DOHH2 (cell line): ENCODE results near the gene CACYBP.
A peak's percentile ranks its signal among the peaks of the same experiment; 100 is the strongest.

ENCODE experiments used
- H3F3A ChIP-seq: fragments of 200-600 bp; sonication (generic), shearing (Covaris generic); 2 replicates; pipeline ENCODE4 v1.6.0; 2016; ENCODE audit warnings: antibody characterized with exemption, mild to moderate bottlenecking; ENCODE audit not compliant: control insufficient read depth, insufficient read depth
- H3K27ac ChIP-seq: fragments of 200-600 bp; sonication (generic); 2 replicates; pipeline ENCODE4 v1.5.1; 2014; ENCODE audit warnings: low read depth, mild to moderate bottlenecking, low read length, moderate library complexity
- H3K27me3 ChIP-seq: fragments of 200-600 bp; sonication (generic); 2 replicates; pipeline ENCODE4 v1.6.1; 2014; ENCODE audit warnings: mild to moderate bottlenecking, low read length, mixed read lengths; ENCODE audit not compliant: control insufficient read depth
- H3K36me3 ChIP-seq: fragments of 200-600 bp; sonication (generic); 2 replicates; pipeline ENCODE4 v1.6.1; 2014; ENCODE audit warnings: mild to moderate bottlenecking, low read length, moderate library complexity, mixed read lengths; ENCODE audit not compliant: control insufficient read depth
- H3K4me1 ChIP-seq: fragments of 200-600 bp; sonication (generic); 2 replicates; pipeline ENCODE4 v1.6.1; 2014; ENCODE audit warnings: mild to moderate bottlenecking, low read length, mixed read lengths; ENCODE audit not compliant: control insufficient read depth
- H3K4me2 ChIP-seq: fragments of 200-600 bp; sonication (generic); 2 replicates; pipeline ENCODE4 v1.6.0; 2014; ENCODE audit warnings: mild to moderate bottlenecking, low read length, moderate library complexity
- H3K4me3 ChIP-seq: fragments of 200-600 bp; sonication (generic); 2 replicates; pipeline ENCODE4 v1.5.1; 2014; ENCODE audit warnings: mild to moderate bottlenecking, low read length, mixed read lengths
- H3K79me2 ChIP-seq: fragments of 200-600 bp; sonication (generic); 2 replicates; pipeline ENCODE4 v1.6.1; 2014; ENCODE audit warnings: mild to moderate bottlenecking, low read length, mixed read lengths; ENCODE audit not compliant: control insufficient read depth
- H3K9me2 ChIP-seq: fragments of 200-600 bp; sonication (generic); replicated peaks from 2 replicates; pipeline ENCODE4 v1.6.1; 2014; ENCODE audit warnings: mild to moderate bottlenecking, low read length, mixed read lengths; ENCODE audit not compliant: control insufficient read depth
- H3K9me3 ChIP-seq: fragments of 200-600 bp; sonication (generic); 2 replicates; pipeline ENCODE4 v1.6.1; 2014; ENCODE audit warnings: antibody characterized with exemption, low read length, mixed read lengths; ENCODE audit not compliant: control insufficient read depth, insufficient read depth
- H4K20me1 ChIP-seq: fragments of 200-600 bp; sonication (generic); 2 replicates; pipeline ENCODE4 v1.6.0; 2014; ENCODE audit warnings: low read depth, mild to moderate bottlenecking, antibody characterized with exemption, low read length, moderate library complexity; ENCODE audit not compliant: control insufficient read depth, insufficient read depth
- CTCF ChIP-seq: fragments of 200-600 bp; sonication (generic); IDR thresholded peaks from one replicate; pipeline ENCODE4 v1.5.1; 2014; ENCODE audit warnings: antibody characterized with exemption, mild to moderate bottlenecking, low read depth, low read length; ENCODE audit not compliant: poor library complexity, severe bottlenecking
- EZH2phosphoT487 ChIP-seq: fragments of 200-600 bp; sonication (generic); IDR thresholded peaks from 2 replicates; pipeline ENCODE4 v1.6.1; 2017; ENCODE audit warnings: borderline replicate concordance, mild to moderate bottlenecking, antibody characterized with exemption, low read length, moderate library complexity, mixed read lengths

The CACYBP gene

DNA sequence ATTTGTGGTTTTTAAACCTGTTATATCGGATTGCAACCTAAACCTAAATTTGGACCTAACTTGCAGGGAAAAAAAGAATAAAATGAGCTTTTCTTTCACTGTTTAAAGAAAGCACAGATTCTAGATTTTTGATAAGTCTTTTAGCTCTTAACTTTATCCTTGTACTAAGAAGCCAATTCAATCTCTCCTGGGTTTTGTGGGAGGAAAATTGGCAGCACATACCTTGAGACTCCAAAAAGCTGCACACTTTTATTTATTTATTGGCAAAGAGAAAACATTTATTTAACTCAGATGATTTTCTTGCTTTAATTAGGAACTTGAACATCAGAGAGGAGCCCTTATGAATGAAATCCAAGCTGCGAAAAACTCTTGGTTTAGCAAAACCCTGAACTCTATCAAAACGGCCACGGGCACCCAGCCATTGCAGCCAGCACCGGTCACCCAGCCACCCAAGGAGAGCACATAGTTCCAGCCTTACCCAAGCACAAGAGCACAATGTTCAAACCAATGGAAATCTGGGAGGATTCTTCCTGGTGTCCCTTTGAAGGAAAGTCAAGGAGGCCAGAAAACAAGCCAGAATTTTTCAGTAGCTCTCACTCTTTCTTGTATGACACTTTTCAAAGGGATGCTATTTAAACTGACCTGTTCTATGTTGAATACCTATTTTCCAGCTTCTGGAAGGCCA, 10.1 kb upstream of the CACYBP start:
- Histone ChIP-seq H3K27me3 (no peaks in the 10 kb centered on the region), H3F3A (peaks cover 10% of the 10 kb centered on the region), H3K36me3 (peaks cover 55% of the 10 kb centered on the region), H3K27ac (no peak overlapping the region), H4K20me1 (no peaks in the 10 kb centered on the region), H3K4me2 (no peak overlapping the region), H3K79me2 (no peaks in the 10 kb centered on the region), H3K4me1 (peaks cover 7% of the 10 kb centered on the region; the same call in 1 of the 2 replicates), H3K9me2 (no peaks in the 10 kb centered on the region), H3K4me3 (no peak overlapping the region), H3K9me3 (no peaks in the 10 kb centered on the region)
- no peak for TF ChIP-seq CTCF
- no peak for TF ChIP-seq EZH2phosphoT487

- Histone ChIP-seq H3K4me1 (peaks cover 7% of the 10 kb centered on the region; the same call in 1 of the 2 replicates), H3K9me3 (no peaks in the 10 kb centered on the region), H3K27ac (no peak overlapping the region), H3K9me2 (no peaks in the 10 kb centered on the region), H4K20me1 (no peaks in the 10 kb centered on the region), H3F3A (peaks cover 10% of the 10 kb centered on the region), H3K4me3 (no peak overlapping the region), H3K27me3 (no peaks in the 10 kb centered on the region), H3K36me3 (peaks cover 60% of the 10 kb centered on the region), H3K79me2 (no peaks in the 10 kb centered on the region), H3K4me2 (peak overlapping the region; percentile 27)
- TF ChIP-seq EZH2phosphoT487 (no peak), CTCF (no peak)
Measured at GRCh38 chr1:174990382-174990999, 9.3 kb upstream of the CACYBP start.

DNA sequence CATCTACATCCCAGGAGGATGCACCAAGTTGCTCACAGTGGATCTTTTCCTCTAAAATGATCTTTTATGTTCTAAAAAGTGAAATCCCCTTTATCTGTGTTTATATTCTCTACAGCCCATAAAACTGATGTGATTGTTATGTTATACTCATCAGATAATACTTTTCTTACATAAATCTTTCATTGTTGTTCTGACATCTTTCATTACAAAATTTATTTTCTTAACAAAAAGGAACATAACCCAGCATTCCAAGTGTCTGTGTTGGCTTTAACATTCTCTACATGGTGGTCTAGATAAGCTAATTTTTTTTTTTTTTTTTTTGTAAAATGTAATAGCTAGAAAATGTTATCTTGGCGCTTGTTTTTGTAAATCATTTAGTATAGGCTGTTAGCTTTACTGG, 8.3 kb upstream of the CACYBP start:
- no peak for TF ChIP-seq CTCF
- TF ChIP-seq EZH2phosphoT487 = no peak
- peaks cover 7% of the 10 kb centered on the region; the same call in 1 of the 2 replicates for H3K4me1 ChIP-seq
- H3K27me3 ChIP-seq = no peaks in the 10 kb centered on the region
- H3K4me2 ChIP-seq = no peak overlapping the region
- peaks cover 9% of the 10 kb centered on the region for H3K79me2 ChIP-seq
- peaks cover 10% of the 10 kb centered on the region for H3F3A ChIP-seq
- peaks cover 69% of the 10 kb centered on the region for H3K36me3 ChIP-seq
- no peaks in the 10 kb centered on the region for H3K9me3 ChIP-seq
- H4K20me1 ChIP-seq = no peaks in the 10 kb centered on the region
- no peaks in the 10 kb centered on the region for H3K9me2 ChIP-seq
- no peak overlapping the region for H3K4me3 ChIP-seq
- H3K27ac ChIP-seq = no peak overlapping the region
